Transverse colon (tissue), 4 donors: ENCODE results near the gene SPTBN5. TPM values are rescaled to one million over a fixed set of nuclear protein-coding genes. Genes with fewer than 3 reads are reported as not detected.

ENCODE experiments used
- DNase-seq: peaks from one replicate; pipeline ENCODE4 v3.0.0-alpha.2; 2019
- H3K27ac ChIP-seq, 4 donors: fragments of 200-600 bp; sonication (generic); 2 replicates each; pipeline ENCODE4 v1.5.1; 2016 to 2018; ENCODE audit warnings: inconsistent platforms in 4 of 4
- H3K27me3 ChIP-seq: fragments of 200-600 bp; sonication (generic); 2 replicates; pipeline ENCODE4 v1.5.1; 2017; ENCODE audit warnings: inconsistent platforms
- H3K36me3 ChIP-seq, 4 donors: fragments of 200-600 bp; sonication (generic); 2 replicates each; pipeline ENCODE4 v1.5.1; 2017 to 2019; ENCODE audit warnings: inconsistent platforms in 4 of 4
- H3K4me1 ChIP-seq, 4 donors: fragments of 200-600 bp; sonication (generic); 2 replicates each; pipeline ENCODE4 v1.5.1; 2017 to 2020; ENCODE audit warnings: inconsistent platforms in 4 of 4
- H3K4me3 ChIP-seq, 4 donors: fragments of 200-600 bp; sonication (generic); 1 replicate in 1 of 4; 2 replicates in 3 of 4; pipeline versions ENCODE4 v1.5.1 to v1.6.1; 2017 to 2019; ENCODE audit warnings: inconsistent platforms in 4 of 4
- H3K9me3 ChIP-seq, 2 donors: fragments of 200-600 bp; sonication (generic); 2 replicates each; pipeline ENCODE4 v1.5.1; 2017 to 2019; ENCODE audit warnings: inconsistent platforms in 2 of 2
- CTCF ChIP-seq, 5 experiments: fragments of 200-600 bp in 3 of 5; fragments of 450-650 bp in 2 of 5; sonication (generic) in 3 of 5; IDR thresholded peaks; 1 replicate in 2 of 5; 2 replicates in 3 of 5; pipeline ENCODE4 v1.5.1; 2016 to 2017; ENCODE audit warnings: antibody characterized with exemption in 5 of 5, inconsistent platforms in 3 of 5, mild to moderate bottlenecking in 2 of 5, moderate library complexity in 1 of 5
- EP300 ChIP-seq: sonication (generic); formaldehyde crosslinking; IDR thresholded peaks from one replicate; pipeline ENCODE4 v1.6.1; 2017; ENCODE audit warnings: antibody characterized with exemption, low read depth
- POLR2A ChIP-seq: fragments of 450-650 bp; IDR thresholded peaks from one replicate; pipeline ENCODE4 v1.6.1; 2016; ENCODE audit warnings: antibody characterized with exemption, mild to moderate bottlenecking, moderate library complexity
- POLR2AphosphoS5 ChIP-seq, 3 donors: sonication (generic); formaldehyde crosslinking; IDR thresholded peaks; one replicate each; pipeline ENCODE4 v1.6.1; 2016; ENCODE audit warnings: antibody characterized with exemption in 3 of 3
- WGBS, 2 donors: methylation state at CpG; one replicate each; pipeline ENCODE4 v1.1.5; 2018; ENCODE audit warnings: low coverage in 1 of 2; 5-methylcytosine and 5-hydroxymethylcytosine counted together
- in situ Hi-C, 4 donors: fragments of 200-750 bp; cut with MboI; loops; one replicate each; pipeline versions ENCODE4 v1.15.0 to v1.15.1; 2017; ENCODE audit warnings: low sequenced_read_pairs in 3 of 4, low pct_ligation_motif_present in 1 of 4, low pct_unique_long_range_greater_than_20kb in 1 of 4
- intact Hi-C: fragments of 100-400 bp; cut with DNase I; formaldehyde crosslinking; loops from one replicate; pipeline ENCODE4 v1.15.1; 2023; ENCODE audit warnings: low total_unique reads
- total RNA-seq, 4 donors: library from RNA; depleted of rRNA; stranded (reverse); fragments of >200 nt; gene quantifications; one replicate each; pipeline ENCODE4 v1.1.0, GENCODE V29; 2016

The SPTBN5 gene
- total RNA-seq, 4 donors from 2014 or later, result 0.16 to 8.0 (median 1.1) TPM

- no peak for DNase-seq
- peaks cover 9 to 18% (median 12%) of the 10 kb centered on the region in 4 donors for H3K4me1 ChIP-seq
- no peaks in the 10 kb centered on the region for H3K27me3 ChIP-seq
- H3K36me3 ChIP-seq, result no peaks in the 10 kb centered on the region
- WGBS, 2 donors, result 11 to 13% methylated on average over 6 of the region's 6 CpGs
- intact Hi-C loops, result no loop called here
- peak overlapping the region; percentile 81 to 90 (median 86) for H3K27ac ChIP-seq
- no peaks in the 10 kb centered on the region for H3K9me3 ChIP-seq
- in situ Hi-C loops, result no loop called here
- peak overlapping the region in 3 of 4 donors; percentile 60 to 95 (median 80) for H3K4me3 ChIP-seq
- TF ChIP-seq EP300 (no peak), POLR2A (no peak), POLR2AphosphoS5 (IDR thresholded peaks at IDR 0.05) (no peak), CTCF (IDR thresholded peaks at IDR 0.05) (no peak)
Observed at GRCh38 chr15:41828807-41829141, 65.1 kb downstream of the SPTBN5 start.

GRCh38 chr15:41827880-41828806 is 65.7 kb downstream of the SPTBN5 start, which contains the start of gene JMJD7:
Gene JMJD7 (plus strand): TSS chr15:41828092. CDS start chr15:41828125, 33 bp downstream.
- DNase-seq, result peak; percentile 97
- in situ Hi-C loops, result no loop called here
- WGBS, 2 donors, result 0 to 1% methylated on average over 9 to 49 of the region's 66 CpGs

GRCh38 chr15:41827290-41827879 is 66.5 kb downstream of the SPTBN5 start:
- Histone ChIP-seq H3K27ac (peak overlapping the region; percentile 81 to 90 (median 86)), H3K9me3 (no peaks in the 10 kb centered on the region), H3K4me1 (peaks cover 9 to 18% (median 12%) of the 10 kb centered on the region in 4 donors), H3K4me3 (peak overlapping the region; percentile 48 to 95 (median 70)), H3K36me3 (no peaks in the 10 kb centered on the region), H3K27me3 (no peaks in the 10 kb centered on the region)
- TF ChIP-seq EP300, result no peak
- TF ChIP-seq POLR2A, result no peak
- no peak for TF ChIP-seq CTCF (IDR thresholded peaks at IDR 0.05)
- TF ChIP-seq POLR2AphosphoS5 (IDR thresholded peaks at IDR 0.05), result no peak
- DNase-seq, result peak; percentile 44
- 2 to 40% methylated on average over 1 to 30 of the region's 37 CpGs for WGBS, 2 donors
- in situ Hi-C loops (no loop called here), intact Hi-C loops (no loop called here)

More at GRCh38 chr15:41827880-41828806, 65.7 kb downstream of the SPTBN5 start, which contains the start of gene JMJD7:
- TF ChIP-seq CTCF (IDR thresholded peaks at IDR 0.05), result no peak
- peak; percentile 80 for TF ChIP-seq POLR2A
- TF ChIP-seq POLR2AphosphoS5 (IDR thresholded peaks at IDR 0.05), result peak; percentile 58 to 90 (median 88)
- TF ChIP-seq EP300, result peak; percentile 10
- Histone ChIP-seq H3K27me3 (no peaks in the 10 kb centered on the region), H3K4me1 (peaks cover 9 to 18% (median 12%) of the 10 kb centered on the region in 4 donors), H3K36me3 (no peaks in the 10 kb centered on the region), H3K9me3 (no peaks in the 10 kb centered on the region), H3K27ac (peak within 1 kb of the TSS; percentile 81 to 90 (median 86)), H3K4me3 (peak within 1 kb of the TSS; percentile 60 to 95 (median 76))
- intact Hi-C loops, result no loop called here
